SK-N-SH (cell line): ENCODE measurements around the gene SLAMF6. TPM values are rescaled to one million over a fixed set of nuclear protein-coding genes. Genes with fewer than 3 reads are reported as not detected.

Source experiments
- CTCF ChIA-PET: fragments of 300-600, 350-600 bp; formaldehyde crosslinking; extraction: SDS; loops from one replicate; lab custom pipeline; 2021; lab: Yijun Ruan, JAX
- POLR2A ChIA-PET: fragments of 350-600 bp; sonication (Branson Sonifier 250); formaldehyde crosslinking; extraction: SDS; loops from one replicate; lab custom pipeline; 2020; ENCODE audit warnings: antibody characterized with exemption, inconsistent platforms; lab: Yijun Ruan, JAX
- DNase-seq: peaks from one replicate; pipeline ENCODE4 v3.0.0; 2012
- H2AFZ ChIP-seq: fragments of 200-600 bp; sonication (generic); 2 replicates; pipeline ENCODE4 v1.8.1; 2016; ENCODE audit warnings: antibody characterized with exemption, mild to moderate bottlenecking, low read depth
- H3F3A ChIP-seq: fragments of 200-600 bp; sonication (generic); replicated peaks from 2 replicates; pipeline ENCODE3; 2016; ENCODE audit warnings: antibody characterized with exemption, mild to moderate bottlenecking; ENCODE audit not compliant: insufficient read depth
- H3K27ac ChIP-seq, 2 experiments: fragments of 200-500 bp in 1 of 2; fragments of 200-600 bp in 1 of 2; sonication (Bioruptor generic) in 1 of 2; sonication (generic), shearing (Covaris generic) in 1 of 2; 2 replicates each; pipeline versions ENCODE4 v1.5.1 to v1.6.1; 2014 to 2016; ENCODE audit warnings: low read depth in 2 of 2, inconsistent platforms in 1 of 2, low read length in 1 of 2, mild to moderate bottlenecking in 1 of 2, mixed read lengths in 1 of 2
- H3K27me3 ChIP-seq: fragments of 200-600 bp; sonication (generic), shearing (Covaris generic); 2 replicates; pipeline ENCODE4 v1.6.1; 2016; ENCODE audit warnings: mixed run types; ENCODE audit not compliant: insufficient read depth
- H3K36me3 ChIP-seq, 2 experiments: fragments of 200-500 bp in 1 of 2; fragments of 200-600 bp in 1 of 2; sonication (Bioruptor generic) in 1 of 2; sonication (generic) in 1 of 2; replicated peaks in 1 of 2; 2 replicates each; pipeline versions ENCODE3 to v1.5.1; 2014 to 2016; ENCODE audit warnings: low read length in 1 of 2, mild to moderate bottlenecking in 1 of 2; ENCODE audit not compliant: insufficient read depth in 2 of 2, control insufficient read depth in 1 of 2
- H3K4me1 ChIP-seq, 2 experiments: fragments of 200-500 bp in 1 of 2; fragments of 200-600 bp in 1 of 2; sonication (Bioruptor generic) in 1 of 2; sonication (generic), shearing (Covaris generic) in 1 of 2; 2 replicates each; pipeline versions ENCODE4 v1.5.1 to v1.6.1; 2014 to 2016; ENCODE audit warnings: low read depth in 1 of 2, low read length in 1 of 2, mixed run types in 1 of 2; ENCODE audit not compliant: insufficient read depth in 2 of 2, control insufficient read depth in 1 of 2
- H3K4me2 ChIP-seq: fragments of 200-600 bp; sonication (generic), shearing (Covaris generic); 2 replicates; pipeline ENCODE4 v1.6.1; 2017; ENCODE audit warnings: mixed run types
- H3K4me3 ChIP-seq, 2 experiments: fragments of 200-500 bp in 1 of 2; fragments of 200-600 bp in 1 of 2; sonication (Bioruptor generic) in 1 of 2; sonication (generic), shearing (Covaris generic) in 1 of 2; 2 replicates each; pipeline versions ENCODE4 v1.5.1 to v1.8.1; 2014 to 2016; ENCODE audit warnings: low read depth in 2 of 2, inconsistent platforms in 1 of 2, low read length in 1 of 2, mild to moderate bottlenecking in 1 of 2, mixed read lengths in 1 of 2, moderate library complexity in 1 of 2
- H3K79me2 ChIP-seq: fragments of 200-600 bp; sonication (generic); 2 replicates; pipeline ENCODE4 v1.8.1; 2017; ENCODE audit warnings: mild to moderate bottlenecking; ENCODE audit not compliant: insufficient read depth
- H3K9ac ChIP-seq: fragments of 200-600 bp; sonication (generic); 2 replicates; pipeline ENCODE4 v1.6.1; 2017; ENCODE audit warnings: mixed run types
- H3K9me2 ChIP-seq: fragments of 200-600 bp; sonication (generic); 2 replicates; pipeline ENCODE4 v1.6.1; 2017; ENCODE audit warnings: mixed run types
- H3K9me3 ChIP-seq: fragments of 200-600 bp; sonication (generic); 2 replicates; pipeline ENCODE4 v1.6.1; 2017; ENCODE audit warnings: mixed run types, mild to moderate bottlenecking, moderate library complexity
- H4K20me1 ChIP-seq: fragments of 200-600 bp; sonication (generic); 2 replicates; pipeline ENCODE4 v1.6.1; 2017; ENCODE audit warnings: mild to moderate bottlenecking, mixed run types; ENCODE audit not compliant: insufficient read depth
- CHD2 ChIP-seq: fragments of 150-350 bp; IDR thresholded peaks from 2 replicates; pipeline ENCODE4 v1.6.1; 2018; ENCODE audit warnings: low read length; ENCODE audit not compliant: partially characterized antibody
- EZH2phosphoT487 ChIP-seq: fragments of 200-600 bp; sonication (generic); IDR thresholded peaks from 2 replicates; pipeline ENCODE4 v1.6.1; 2017; ENCODE audit warnings: low read depth, mixed run types, mild to moderate bottlenecking, antibody characterized with exemption, moderate library complexity, borderline replicate concordance
- FOXM1 ChIP-seq: IDR thresholded peaks from 2 replicates; pipeline ENCODE4 v1.4.0; 2012; ENCODE audit warnings: low read depth, mild to moderate bottlenecking
- GABPA ChIP-seq: IDR thresholded peaks from 2 replicates; pipeline ENCODE4 v1.4.0; 2012; ENCODE audit warnings: low read depth, mild to moderate bottlenecking
- MEF2A ChIP-seq: IDR thresholded peaks from 2 replicates; pipeline ENCODE4 v1.4.0; 2012; ENCODE audit warnings: low read depth, borderline replicate concordance
- NFIC ChIP-seq: IDR thresholded peaks from 2 replicates; pipeline ENCODE4 v1.4.0; 2012; ENCODE audit warnings: borderline replicate concordance
- RAD21 ChIP-seq: IDR thresholded peaks from 2 replicates; pipeline ENCODE4 v1.6.1; 2012; ENCODE audit warnings: mild to moderate bottlenecking, low read length
- RCOR1 ChIP-seq: fragments of 150-350 bp; IDR thresholded peaks from 2 replicates; pipeline ENCODE4 v1.6.1; 2017; ENCODE audit warnings: antibody characterized with exemption, low read length
- RFX5 ChIP-seq: IDR thresholded peaks from 2 replicates; pipeline ENCODE4 v1.6.1; 2012; ENCODE audit warnings: mild to moderate bottlenecking, improper control_type of control experiment, low read length
- TAF1 ChIP-seq: IDR thresholded peaks from 2 replicates; pipeline ENCODE4 v1.6.1; 2012; ENCODE audit warnings: low read depth, mild to moderate bottlenecking, low read length, moderate library complexity, borderline replicate concordance
- YY1 ChIP-seq: IDR thresholded peaks from 2 replicates; pipeline ENCODE4 v1.4.0; 2012; ENCODE audit warnings: low read depth, mild to moderate bottlenecking
- WGBS: methylation state at CpG from one replicate; pipeline ENCODE4 v1.1.6; 2017; ENCODE audit warnings: low lambda C conversion rate; 5-methylcytosine and 5-hydroxymethylcytosine counted together
- polyA plus RNA-seq, 3 experiments: library from polyadenylated mRNA; depleted of rRNA; stranded (reverse); fragments of >200 nt; gene quantifications; 2 replicates each; pipeline ENCODE4 v1.2.3, GENCODE V29; 2012
- TF ChIP-seq, protein P1 (sequence below): fragments of 150-350 bp; IDR thresholded peaks from 2 replicates; pipeline ENCODE4 v1.6.1; 2016; ENCODE audit warnings: mild to moderate bottlenecking, low read depth, low read length

SLAMF6 gene
- polyA plus RNA-seq, 1 of the 3 experiments (the other 2 are of a cell fraction), result not detected

DNA sequence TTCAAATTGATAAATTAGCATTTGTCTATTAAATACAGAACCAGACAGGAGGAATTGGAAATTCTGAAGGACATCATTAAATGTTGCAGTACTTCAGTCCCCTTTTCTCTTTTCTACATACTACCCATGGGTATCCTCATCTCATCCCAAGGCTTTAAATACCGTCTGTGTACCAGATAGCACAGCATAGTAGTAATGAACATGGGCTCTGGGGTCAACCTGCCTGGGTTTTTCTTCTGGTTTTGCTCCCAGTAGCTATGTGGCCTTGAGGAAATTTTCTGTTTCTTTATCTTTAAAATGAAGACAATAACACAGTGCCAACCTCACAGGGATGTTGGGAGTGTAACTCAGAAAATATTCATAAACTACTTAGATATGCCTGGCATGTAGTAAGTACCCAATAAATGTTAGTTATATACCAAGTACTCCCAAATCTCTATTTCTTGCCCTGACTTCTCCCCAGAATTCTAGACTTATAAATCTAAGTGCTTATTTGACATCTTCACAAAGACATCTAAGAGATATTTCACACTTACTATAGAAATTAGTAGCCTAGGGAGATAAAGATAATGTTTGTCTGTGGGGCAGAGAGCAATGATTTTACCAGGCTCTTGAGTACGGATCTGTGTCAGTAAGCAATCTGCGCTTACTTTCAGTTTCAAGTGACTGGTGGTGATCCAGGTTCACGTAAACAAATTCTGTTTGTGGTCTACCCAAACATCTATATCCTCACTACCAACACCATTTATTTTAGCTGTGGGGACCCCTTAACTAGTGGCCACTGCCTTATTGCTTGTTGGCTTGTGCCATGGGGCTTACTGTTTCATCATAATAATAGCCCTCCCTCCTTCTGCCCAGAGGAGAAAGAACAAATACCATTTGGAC lies 85.4 kb downstream of the SLAMF6 start (continued):
- TF ChIP-seq, protein P1, sequence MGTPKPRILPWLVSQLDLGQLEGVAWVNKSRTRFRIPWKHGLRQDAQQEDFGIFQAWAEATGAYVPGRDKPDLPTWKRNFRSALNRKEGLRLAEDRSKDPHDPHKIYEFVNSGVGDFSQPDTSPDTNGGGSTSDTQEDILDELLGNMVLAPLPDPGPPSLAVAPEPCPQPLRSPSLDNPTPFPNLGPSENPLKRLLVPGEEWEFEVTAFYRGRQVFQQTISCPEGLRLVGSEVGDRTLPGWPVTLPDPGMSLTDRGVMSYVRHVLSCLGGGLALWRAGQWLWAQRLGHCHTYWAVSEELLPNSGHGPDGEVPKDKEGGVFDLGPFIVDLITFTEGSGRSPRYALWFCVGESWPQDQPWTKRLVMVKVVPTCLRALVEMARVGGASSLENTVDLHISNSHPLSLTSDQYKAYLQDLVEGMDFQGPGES, result no peak
- TF ChIP-seq GABPA (no peak), RFX5 (no peak), CHD2 (no peak)

DNA sequence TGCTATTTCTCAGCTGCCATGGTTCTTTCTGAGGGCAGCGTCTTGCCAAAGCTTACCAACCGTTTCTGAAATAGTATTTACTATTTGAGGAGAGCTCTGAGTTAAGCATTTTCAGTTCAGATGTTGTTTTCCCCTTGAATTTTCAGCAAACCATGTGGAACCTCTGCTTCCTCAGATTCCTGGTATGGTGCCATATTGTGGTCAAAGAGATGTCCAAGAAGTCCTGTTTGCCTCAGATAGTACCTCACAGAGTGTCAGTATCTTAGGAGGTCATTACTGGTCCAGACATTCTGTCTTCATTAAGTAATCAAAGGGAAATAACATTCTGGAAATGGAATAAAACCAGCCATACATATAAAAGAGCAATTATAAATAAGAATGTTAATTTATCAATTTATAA lies 86.1 kb downstream of the SLAMF6 start:
- Histone ChIP-seq H3K4me1 (no peaks in the 10 kb centered on the region), H3K4me2 (no peak overlapping the region), H3K36me3 (no peaks in the 10 kb centered on the region), H4K20me1 (no peaks in the 10 kb centered on the region), H3K4me3 (no peak overlapping the region), H3K9me2 (no peaks in the 10 kb centered on the region), H3K9ac (no peak overlapping the region), H2AFZ (no peak overlapping the region), H3K27ac (no peak overlapping the region), H3K27me3 (0 out of 2 replicates have a peak, but pooled peaks cover 9% of the 10 kb centered on the region), H3K9me3 (no peaks in the 10 kb centered on the region), H3K79me2 (no peaks in the 10 kb centered on the region), H3F3A (no peaks in the 10 kb centered on the region)
- WGBS, result 0% methylated on average over 2 of the region's 2 CpGs
- no peak for DNase-seq
- CTCF ChIA-PET, result no interaction called here
- POLR2A ChIA-PET, result no interaction called here
- no peak for TF ChIP-seq EZH2phosphoT487
- no peak for TF ChIP-seq NFIC
- TF ChIP-seq MEF2A, result no peak
- no peak for TF ChIP-seq RCOR1
- no peak for TF ChIP-seq TAF1
- no peak for TF ChIP-seq FOXM1
- TF ChIP-seq YY1, result no peak
- TF ChIP-seq RAD21, result no peak

Other genes starting within 250 kb of the SLAMF6 start
- gene PEX19, start 238.1 kb downstream of the SLAMF6 start, polyA plus RNA-seq (2012; rRNA removed), result 31.4 and 52.1 TPM in 2 replicates
- 91.4 and 122 TPM in 2 replicates for gene COPA, start 180.0 kb downstream of the SLAMF6 start, polyA plus RNA-seq (2012; rRNA removed)
- gene NCSTN, start 179.9 kb downstream of the SLAMF6 start, polyA plus RNA-seq (2012; rRNA removed), result 165 and 226 TPM in 2 replicates
- 0.16 and 0.18 TPM in 2 replicates for gene NHLH1, start 156.2 kb downstream of the SLAMF6 start, polyA plus RNA-seq (2012; rRNA removed)
- gene VANGL2, start 122.7 kb downstream of the SLAMF6 start, polyA plus RNA-seq (2012; rRNA removed), result 13.4 and 17.5 TPM in 2 replicates
- not detected in 2 replicates for gene CD84, start 56.2 kb upstream of the SLAMF6 start, polyA plus RNA-seq (2012; rRNA removed)
- not detected in 2 replicates for gene SLAMF1, start 123.8 kb upstream of the SLAMF6 start, polyA plus RNA-seq (2012; rRNA removed)
- gene CD48, start 188.6 kb upstream of the SLAMF6 start, polyA plus RNA-seq (2012; rRNA removed), result not detected in 2 replicates
- not detected in 2 replicates for gene SLAMF7, start 216.0 kb upstream of the SLAMF6 start, polyA plus RNA-seq (2012; rRNA removed)